HG02840 (cell line): ENCODE data around the gene TXLNB.
"Not testable (repeated sequence)": the region's sequence is repeated elsewhere in the genome, so short reads cannot be mapped to it uniquely, and the experiment has no call there.

ENCODE experiments used
- ATAC-seq: cut with Tn5 transposase; IDR thresholded peaks from one replicate; pipeline ENCODE4 v1.9.1; 2021; ENCODE audit warnings: mild to moderate bottlenecking, moderate library complexity, moderate number of reproducible peaks; ENCODE audit not compliant: unreplicated experiment, low FRiP score

Gene TXLNB

GRCh38 chr6:139313229-139313628 is 21.4 kb upstream of the TXLNB start:
- ATAC-seq: no peak

- no peak for ATAC-seq
Measured at GRCh38 chr6:139311831-139312230, 20.0 kb upstream of the TXLNB start.

- peak; percentile 17 for ATAC-seq
Measured at GRCh38 chr6:139308936-139309603, 17.3 kb upstream of the TXLNB start.

- peak; percentile 61 for ATAC-seq
Measured at GRCh38 chr6:139308286-139308916, 16.6 kb upstream of the TXLNB start.

GRCh38 chr6:139306291-139306981 is 14.6 kb upstream of the TXLNB start:
- no peak for ATAC-seq

- ATAC-seq: no peak
Measured at GRCh38 chr6:139303185-139303584, 11.4 kb upstream of the TXLNB start.

- no peak for ATAC-seq
Measured at GRCh38 chr6:139297921-139298320, 6.1 kb upstream of the TXLNB start.

GRCh38 chr6:139296927-139297326 is 5.1 kb upstream of the TXLNB start:
- ATAC-seq: no peak

GRCh38 chr6:139295901-139296300 is 4.1 kb upstream of the TXLNB start:
- ATAC-seq: no peak

GRCh38 chr6:139294090-139294489 is 2.3 kb upstream of the TXLNB start:
- ATAC-seq: no peak

GRCh38 chr6:139293230-139293629 is 1.4 kb upstream of the TXLNB start:
- not testable (repeated sequence) for ATAC-seq

- peak; percentile 84 for ATAC-seq
Measured at GRCh38 chr6:139290787-139291311, 949 bp downstream of the TXLNB start.

- ATAC-seq: no peak
Measured at GRCh38 chr6:139289233-139289632, 2.6 kb downstream of the TXLNB start.

- no peak for ATAC-seq
Measured at GRCh38 chr6:139288496-139289040, 3.2 kb downstream of the TXLNB start.

- ATAC-seq: no peak
Measured at GRCh38 chr6:139287868-139288267, 3.9 kb downstream of the TXLNB start.

GRCh38 chr6:139286438-139286837 is 5.4 kb downstream of the TXLNB start:
- ATAC-seq: not testable (repeated sequence)

GRCh38 chr6:139285590-139285989 is 6.2 kb downstream of the TXLNB start:
- no peak for ATAC-seq

GRCh38 chr6:139284789-139285188 is 7.0 kb downstream of the TXLNB start:
- no peak for ATAC-seq

GRCh38 chr6:139282684-139283083 is 9.1 kb downstream of the TXLNB start:
- no peak for ATAC-seq

GRCh38 chr6:139278190-139278589 is 13.6 kb downstream of the TXLNB start:
- no peak for ATAC-seq

GRCh38 chr6:139277587-139277986 is 14.2 kb downstream of the TXLNB start:
- ATAC-seq: no peak
